SK-N-SH (cell line): ENCODE measurements around the gene ZDHHC12.

Source experiments
- ELF1 ChIP-seq: IDR thresholded peaks from 2 replicates; pipeline ENCODE4 v1.4.0; 2012
- EZH2phosphoT487 ChIP-seq: fragments of 200-600 bp; sonication (generic); IDR thresholded peaks from 2 replicates; pipeline ENCODE4 v1.6.1; 2017; ENCODE audit warnings: low read depth, mixed run types, mild to moderate bottlenecking, antibody characterized with exemption, moderate library complexity, borderline replicate concordance
- FOXJ3 ChIP-seq: sonication (generic); formaldehyde crosslinking; IDR thresholded peaks from 2 replicates; pipeline ENCODE4 v1.5.1; 2020; ENCODE audit warnings: mild to moderate bottlenecking, missing genetic modification reagents
- GATA2 ChIP-seq: sonication (generic); formaldehyde crosslinking; IDR thresholded peaks from 2 replicates; pipeline ENCODE4 v1.5.0; 2020; ENCODE audit warnings: mild to moderate bottlenecking, missing genetic modification reagents
- NRF1 ChIP-seq: IDR thresholded peaks from 2 replicates; pipeline ENCODE4 v1.6.1; 2012; ENCODE audit warnings: low read depth, mild to moderate bottlenecking, low read length
- SMC3 ChIP-seq: IDR thresholded peaks from 2 replicates; pipeline ENCODE4 v1.6.1; 2012; ENCODE audit warnings: low read depth, low read length, improper control_type of control experiment
- TF ChIP-seq, protein P1 (sequence below): IDR thresholded peaks from 2 replicates; pipeline ENCODE4 v1.4.0; 2012; ENCODE audit warnings: low read depth, borderline replicate concordance
- TF ChIP-seq, protein P2 (sequence below): fragments of 200-600 bp; sonication (generic); IDR thresholded peaks from 2 replicates; pipeline ENCODE4 v1.6.1; 2017; ENCODE audit warnings: antibody characterized with exemption, mild to moderate bottlenecking, moderate library complexity
- TF ChIP-seq, protein P3 (sequence below): fragments of 150-350 bp; IDR thresholded peaks from 2 replicates; pipeline ENCODE4 v1.6.1; 2017; ENCODE audit warnings: antibody characterized with exemption, low read length, low read depth, borderline replicate concordance
- TF ChIP-seq, protein P4 (sequence below): IDR thresholded peaks from 2 replicates; pipeline ENCODE4 v1.4.0; 2012; ENCODE audit warnings: low read depth

DNA sequence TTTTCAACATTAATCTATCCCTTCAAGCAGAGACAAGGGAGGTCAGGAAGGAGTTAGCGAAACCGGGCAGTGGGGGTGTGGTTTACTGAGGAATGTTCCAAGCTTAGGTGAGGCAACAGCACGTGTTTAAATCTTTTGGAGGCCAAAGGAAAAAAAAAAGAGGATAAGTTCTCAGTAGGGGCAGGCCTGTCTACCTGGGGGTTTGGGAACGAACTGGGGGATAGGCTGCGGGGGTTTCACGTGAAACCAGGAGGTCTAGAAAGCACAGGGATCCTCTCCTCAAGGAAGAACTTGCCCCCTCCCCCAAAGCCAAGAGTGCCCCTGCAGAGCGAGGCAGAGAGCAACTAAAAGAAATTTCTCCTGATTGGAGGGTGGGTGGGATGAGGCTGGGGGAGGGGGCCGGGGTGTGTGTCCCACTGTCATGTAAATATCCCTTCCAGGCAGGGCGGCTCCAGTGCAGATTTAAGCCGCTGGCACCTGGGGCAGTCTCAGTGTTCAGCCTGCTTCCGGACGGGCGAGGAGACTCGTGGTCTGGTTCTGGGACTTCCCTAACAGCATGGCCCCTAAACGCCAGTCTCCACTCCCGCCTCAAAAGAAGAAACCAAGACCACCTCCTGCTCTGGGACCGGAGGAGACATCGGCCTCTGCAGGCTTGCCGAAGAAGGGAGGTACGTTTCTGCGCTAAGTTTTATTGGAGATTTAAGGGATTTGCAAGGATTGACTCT lies 40.4 kb downstream of the ZDHHC12 start:
- TF ChIP-seq EZH2phosphoT487: no peak
- TF ChIP-seq, protein P1, sequence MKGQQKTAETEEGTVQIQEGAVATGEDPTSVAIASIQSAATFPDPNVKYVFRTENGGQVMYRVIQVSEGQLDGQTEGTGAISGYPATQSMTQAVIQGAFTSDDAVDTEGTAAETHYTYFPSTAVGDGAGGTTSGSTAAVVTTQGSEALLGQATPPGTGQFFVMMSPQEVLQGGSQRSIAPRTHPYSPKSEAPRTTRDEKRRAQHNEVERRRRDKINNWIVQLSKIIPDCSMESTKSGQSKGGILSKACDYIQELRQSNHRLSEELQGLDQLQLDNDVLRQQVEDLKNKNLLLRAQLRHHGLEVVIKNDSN: no peak
- TF ChIP-seq, protein P2, sequence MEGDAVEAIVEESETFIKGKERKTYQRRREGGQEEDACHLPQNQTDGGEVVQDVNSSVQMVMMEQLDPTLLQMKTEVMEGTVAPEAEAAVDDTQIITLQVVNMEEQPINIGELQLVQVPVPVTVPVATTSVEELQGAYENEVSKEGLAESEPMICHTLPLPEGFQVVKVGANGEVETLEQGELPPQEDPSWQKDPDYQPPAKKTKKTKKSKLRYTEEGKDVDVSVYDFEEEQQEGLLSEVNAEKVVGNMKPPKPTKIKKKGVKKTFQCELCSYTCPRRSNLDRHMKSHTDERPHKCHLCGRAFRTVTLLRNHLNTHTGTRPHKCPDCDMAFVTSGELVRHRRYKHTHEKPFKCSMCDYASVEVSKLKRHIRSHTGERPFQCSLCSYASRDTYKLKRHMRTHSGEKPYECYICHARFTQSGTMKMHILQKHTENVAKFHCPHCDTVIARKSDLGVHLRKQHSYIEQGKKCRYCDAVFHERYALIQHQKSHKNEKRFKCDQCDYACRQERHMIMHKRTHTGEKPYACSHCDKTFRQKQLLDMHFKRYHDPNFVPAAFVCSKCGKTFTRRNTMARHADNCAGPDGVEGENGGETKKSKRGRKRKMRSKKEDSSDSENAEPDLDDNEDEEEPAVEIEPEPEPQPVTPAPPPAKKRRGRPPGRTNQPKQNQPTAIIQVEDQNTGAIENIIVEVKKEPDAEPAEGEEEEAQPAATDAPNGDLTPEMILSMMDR: no peak
- TF ChIP-seq, protein P3, sequence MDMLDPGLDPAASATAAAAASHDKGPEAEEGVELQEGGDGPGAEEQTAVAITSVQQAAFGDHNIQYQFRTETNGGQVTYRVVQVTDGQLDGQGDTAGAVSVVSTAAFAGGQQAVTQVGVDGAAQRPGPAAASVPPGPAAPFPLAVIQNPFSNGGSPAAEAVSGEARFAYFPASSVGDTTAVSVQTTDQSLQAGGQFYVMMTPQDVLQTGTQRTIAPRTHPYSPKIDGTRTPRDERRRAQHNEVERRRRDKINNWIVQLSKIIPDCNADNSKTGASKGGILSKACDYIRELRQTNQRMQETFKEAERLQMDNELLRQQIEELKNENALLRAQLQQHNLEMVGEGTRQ: no peak
- TF ChIP-seq ELF1: no peak
- no peak for TF ChIP-seq FOXJ3
- no peak for TF ChIP-seq GATA2 (CRISPR knock-in tag)
- TF ChIP-seq, protein P4, sequence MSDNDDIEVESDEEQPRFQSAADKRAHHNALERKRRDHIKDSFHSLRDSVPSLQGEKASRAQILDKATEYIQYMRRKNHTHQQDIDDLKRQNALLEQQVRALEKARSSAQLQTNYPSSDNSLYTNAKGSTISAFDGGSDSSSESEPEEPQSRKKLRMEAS: no peak
- TF ChIP-seq SMC3: no peak
- TF ChIP-seq NRF1: no peak
